ENCODE results near the gene CYP26A1.

The CYP26A1 gene, protein sequence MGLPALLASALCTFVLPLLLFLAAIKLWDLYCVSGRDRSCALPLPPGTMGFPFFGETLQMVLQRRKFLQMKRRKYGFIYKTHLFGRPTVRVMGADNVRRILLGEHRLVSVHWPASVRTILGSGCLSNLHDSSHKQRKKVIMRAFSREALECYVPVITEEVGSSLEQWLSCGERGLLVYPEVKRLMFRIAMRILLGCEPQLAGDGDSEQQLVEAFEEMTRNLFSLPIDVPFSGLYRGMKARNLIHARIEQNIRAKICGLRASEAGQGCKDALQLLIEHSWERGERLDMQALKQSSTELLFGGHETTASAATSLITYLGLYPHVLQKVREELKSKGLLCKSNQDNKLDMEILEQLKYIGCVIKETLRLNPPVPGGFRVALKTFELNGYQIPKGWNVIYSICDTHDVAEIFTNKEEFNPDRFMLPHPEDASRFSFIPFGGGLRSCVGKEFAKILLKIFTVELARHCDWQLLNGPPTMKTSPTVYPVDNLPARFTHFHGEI

DNA sequence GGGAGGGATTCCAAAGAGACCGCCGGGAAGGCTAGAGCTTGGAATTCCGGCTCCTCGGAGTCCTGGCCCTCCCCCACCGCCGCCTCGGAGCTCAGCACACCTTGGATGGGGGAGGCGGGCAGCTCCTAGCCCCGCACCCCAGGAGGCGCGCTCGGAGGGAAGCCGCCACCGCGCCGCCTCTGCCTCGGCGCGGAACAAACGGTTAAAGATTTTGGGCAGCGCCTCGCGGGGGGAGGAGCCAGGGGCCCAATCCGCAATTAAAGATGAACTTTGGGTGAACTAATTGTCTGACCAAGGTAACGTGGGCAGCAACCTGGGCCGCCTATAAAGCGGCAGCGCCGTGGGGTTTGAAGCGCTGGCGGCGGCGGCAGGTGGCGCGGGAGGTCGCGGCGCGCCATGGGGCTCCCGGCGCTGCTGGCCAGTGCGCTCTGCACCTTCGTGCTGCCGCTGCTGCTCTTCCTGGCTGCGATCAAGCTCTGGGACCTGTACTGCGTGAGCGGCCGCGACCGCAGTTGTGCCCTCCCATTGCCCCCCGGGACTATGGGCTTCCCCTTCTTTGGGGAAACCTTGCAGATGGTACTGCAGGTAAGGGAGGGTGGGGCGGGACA lies at the start of gene CYP26A1:
CYP26A1 (plus strand) TSS at position 355 of the 608 bp plus-strand sequence; CDS start at position 397, 42 bp downstream.
- H3K27ac ChIP-seq: no peak within 1 kb of the TSS
- TF ChIP-seq, protein P1, sequence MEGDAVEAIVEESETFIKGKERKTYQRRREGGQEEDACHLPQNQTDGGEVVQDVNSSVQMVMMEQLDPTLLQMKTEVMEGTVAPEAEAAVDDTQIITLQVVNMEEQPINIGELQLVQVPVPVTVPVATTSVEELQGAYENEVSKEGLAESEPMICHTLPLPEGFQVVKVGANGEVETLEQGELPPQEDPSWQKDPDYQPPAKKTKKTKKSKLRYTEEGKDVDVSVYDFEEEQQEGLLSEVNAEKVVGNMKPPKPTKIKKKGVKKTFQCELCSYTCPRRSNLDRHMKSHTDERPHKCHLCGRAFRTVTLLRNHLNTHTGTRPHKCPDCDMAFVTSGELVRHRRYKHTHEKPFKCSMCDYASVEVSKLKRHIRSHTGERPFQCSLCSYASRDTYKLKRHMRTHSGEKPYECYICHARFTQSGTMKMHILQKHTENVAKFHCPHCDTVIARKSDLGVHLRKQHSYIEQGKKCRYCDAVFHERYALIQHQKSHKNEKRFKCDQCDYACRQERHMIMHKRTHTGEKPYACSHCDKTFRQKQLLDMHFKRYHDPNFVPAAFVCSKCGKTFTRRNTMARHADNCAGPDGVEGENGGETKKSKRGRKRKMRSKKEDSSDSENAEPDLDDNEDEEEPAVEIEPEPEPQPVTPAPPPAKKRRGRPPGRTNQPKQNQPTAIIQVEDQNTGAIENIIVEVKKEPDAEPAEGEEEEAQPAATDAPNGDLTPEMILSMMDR (conservative IDR thresholded peaks at IDR 0.05): 0 out of 2 replicates have a peak, but pooled peaks have one; percentile 25

DNA sequence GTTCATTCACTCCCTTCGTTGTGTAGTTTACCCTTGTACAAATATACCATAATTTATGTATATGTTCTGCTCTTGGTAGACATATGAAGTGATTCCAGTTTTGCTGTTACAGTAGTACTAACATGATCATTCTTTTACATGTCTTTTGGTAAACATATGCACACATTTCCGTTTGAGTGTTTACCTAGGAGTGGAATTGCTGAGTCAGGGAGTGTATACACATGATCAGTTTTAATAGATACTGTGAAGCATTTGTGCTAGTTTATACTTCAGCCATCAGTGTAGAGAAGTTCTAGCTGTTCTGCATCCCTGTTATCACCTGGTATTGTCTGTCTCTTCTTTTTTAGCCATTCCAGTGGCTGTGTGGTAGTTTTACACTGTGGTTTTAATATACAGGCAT lies 47.6 kb upstream of the CYP26A1 start:
- TF ChIP-seq, protein P1 (conservative IDR thresholded peaks at IDR 0.05): no peak
- peak overlapping the region; percentile 36 for H3K27ac ChIP-seq

DNA sequence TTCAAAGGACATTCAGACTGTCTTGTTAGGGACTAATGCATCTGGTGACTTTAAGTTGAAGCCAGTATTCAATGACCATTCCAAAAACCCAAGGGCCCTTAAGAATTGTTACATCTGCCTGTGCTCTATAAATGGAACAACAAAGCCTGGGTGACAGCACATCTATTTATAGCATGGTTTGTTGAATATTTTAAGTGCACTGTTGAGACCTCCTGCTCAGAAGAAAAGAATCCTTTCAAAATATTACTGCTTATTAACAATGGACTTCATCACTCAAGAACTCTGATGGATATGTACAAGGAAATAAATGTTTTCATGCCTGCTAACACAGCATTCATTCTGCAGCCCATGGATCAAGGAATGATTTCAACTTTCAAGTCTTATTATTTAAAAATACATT lies 46.2 kb upstream of the CYP26A1 start:
- TF ChIP-seq, protein P1 (conservative IDR thresholded peaks at IDR 0.05): no peak
- H3K27ac ChIP-seq: no peak overlapping the region

DNA sequence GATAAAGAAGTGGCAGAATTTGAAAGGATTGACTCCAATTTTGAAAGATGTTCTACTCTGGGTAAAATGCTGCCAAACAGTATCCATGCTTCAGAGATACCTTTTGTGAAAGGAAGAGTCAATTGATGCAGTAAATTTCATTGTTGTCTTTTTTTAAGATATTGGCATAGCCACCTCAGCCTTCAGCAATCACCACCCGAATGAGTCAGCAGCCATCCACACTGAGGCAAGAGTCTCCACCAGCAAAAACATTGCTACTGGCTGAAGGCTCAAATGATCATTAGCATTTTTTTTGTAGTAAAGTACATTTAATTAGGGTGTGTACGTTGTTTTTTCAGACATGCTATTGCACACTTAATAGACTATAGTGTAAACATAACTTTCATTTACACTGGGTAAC lies 44.8 kb upstream of the CYP26A1 start:
- TF ChIP-seq, protein P1 (conservative IDR thresholded peaks at IDR 0.05): no peak

DNA sequence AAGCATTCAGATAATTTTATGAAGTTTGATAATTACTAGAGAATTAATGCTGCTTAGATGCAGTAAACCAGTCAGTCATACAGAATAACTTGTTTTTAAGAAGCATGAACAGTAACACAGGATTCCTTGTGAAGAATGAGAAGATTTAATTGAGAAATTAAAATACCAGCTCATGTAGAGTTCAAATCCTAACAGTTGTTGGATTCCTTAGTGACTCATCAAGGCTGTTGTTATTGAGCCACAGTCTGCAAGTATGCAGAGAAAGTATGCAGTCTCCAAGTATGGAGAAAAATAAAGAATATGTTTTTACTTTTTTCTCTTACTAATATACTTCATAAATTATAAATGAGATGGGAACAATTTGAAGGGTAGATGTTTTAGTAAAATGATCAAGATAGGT lies 43.3 kb upstream of the CYP26A1 start:
- no peak overlapping the region for H3K27ac ChIP-seq
- TF ChIP-seq, protein P1 (conservative IDR thresholded peaks at IDR 0.05): no peak

More for the DNA sequence above, 44.8 kb upstream of the CYP26A1 start:
- H3K27ac ChIP-seq: no peak overlapping the region

DNA sequence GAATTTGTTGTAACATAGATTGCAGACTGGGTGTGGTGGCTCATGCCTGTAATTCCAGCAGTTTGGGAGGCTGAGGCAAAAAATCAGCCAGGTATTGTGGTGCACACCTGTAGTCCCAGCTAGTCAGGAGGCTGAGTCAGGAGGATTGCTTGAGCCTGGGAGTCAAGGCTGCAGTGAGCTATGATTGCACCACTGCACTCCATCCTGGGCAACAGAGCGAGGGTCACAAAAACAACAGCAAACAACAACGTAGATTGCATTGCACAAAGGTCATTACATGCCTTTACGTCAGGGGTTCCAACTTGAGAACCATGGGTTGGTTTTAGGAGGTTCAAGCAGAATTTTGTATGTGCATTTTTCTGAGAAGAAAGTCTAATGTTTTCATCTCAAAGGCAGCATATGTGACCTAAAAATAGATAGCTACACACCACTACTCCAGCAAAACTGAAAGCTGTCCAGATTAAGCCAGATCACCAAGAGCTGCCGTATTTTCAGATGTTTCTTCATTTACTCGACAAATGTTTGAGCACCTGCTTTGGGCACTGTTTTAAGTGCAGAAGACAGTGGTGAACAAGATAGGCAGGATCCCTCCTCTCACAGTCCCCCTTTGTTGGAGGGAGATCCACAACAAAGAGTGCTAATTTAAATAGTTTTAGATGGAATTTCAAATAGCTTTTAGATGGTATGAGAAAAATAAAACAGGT lies 41.4 kb upstream of the CYP26A1 start:
- TF ChIP-seq, protein P1 (conservative IDR thresholded peaks at IDR 0.05): no peak
- no peak overlapping the region for H3K27ac ChIP-seq

DNA sequence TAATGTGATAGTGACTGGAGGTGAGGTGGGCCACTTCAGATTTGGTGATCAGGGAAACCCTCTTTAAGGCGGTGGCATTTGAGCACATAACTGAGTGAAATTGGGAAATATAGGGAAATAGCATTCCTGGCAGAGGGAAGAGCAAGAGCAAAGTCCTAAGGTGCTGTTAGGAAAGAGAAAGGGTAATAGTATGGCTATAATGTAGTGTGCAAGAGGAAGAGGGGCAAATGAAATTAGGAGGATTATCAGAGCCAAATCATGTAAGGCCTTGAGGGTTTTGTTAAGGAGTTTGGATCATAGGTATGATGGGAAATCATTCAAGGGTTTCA lies 40.9 kb upstream of the CYP26A1 start:
- no peak overlapping the region for H3K27ac ChIP-seq
- TF ChIP-seq, protein P1 (conservative IDR thresholded peaks at IDR 0.05): no peak

All from VCaP (cell line).